Omental fat pad (tissue), 4 donors: Measurements from ENCODE around the gene HIF3A. TPM values are rescaled to one million over a fixed set of nuclear protein-coding genes. Genes with fewer than 3 reads are reported as not detected.

Source experiments
- ATAC-seq: fragments of 150-250 bp; one replicate; pipeline ENCODE4 v1.9.1; 2016; ENCODE audit warnings: mild to moderate bottlenecking, moderate library complexity; ENCODE audit not compliant: low FRiP score
- DNase-seq: peaks from one replicate; pipeline ENCODE4 v3.0.0-alpha.2; 2019; ENCODE audit warnings: low spot score
- CTCF ChIP-seq, 3 donors: fragments of 450-650 bp; IDR thresholded peaks; one replicate each; pipeline ENCODE4 v1.5.1; 2016 to 2017; ENCODE audit warnings: antibody characterized with exemption in 3 of 3, mild to moderate bottlenecking in 3 of 3, moderate library complexity in 2 of 3
- total RNA-seq, 4 donors: library from RNA; depleted of rRNA; stranded (reverse); fragments of >200 nt; gene quantifications; one replicate each; pipeline ENCODE4 v1.1.0, GENCODE V29; 2016

HIF3A gene
- total RNA-seq, 4 donors from 2014 or later, result 10.3 to 201 (median 17.6) TPM

- ATAC-seq, result peak; percentile 13
- TF ChIP-seq CTCF (IDR thresholded peaks at IDR 0.05), result no peak
- DNase-seq, result no peak
These were observed 54.6 kb downstream of the HIF3A start for GRCh38 chr19:46351241-46352041.

DNA sequence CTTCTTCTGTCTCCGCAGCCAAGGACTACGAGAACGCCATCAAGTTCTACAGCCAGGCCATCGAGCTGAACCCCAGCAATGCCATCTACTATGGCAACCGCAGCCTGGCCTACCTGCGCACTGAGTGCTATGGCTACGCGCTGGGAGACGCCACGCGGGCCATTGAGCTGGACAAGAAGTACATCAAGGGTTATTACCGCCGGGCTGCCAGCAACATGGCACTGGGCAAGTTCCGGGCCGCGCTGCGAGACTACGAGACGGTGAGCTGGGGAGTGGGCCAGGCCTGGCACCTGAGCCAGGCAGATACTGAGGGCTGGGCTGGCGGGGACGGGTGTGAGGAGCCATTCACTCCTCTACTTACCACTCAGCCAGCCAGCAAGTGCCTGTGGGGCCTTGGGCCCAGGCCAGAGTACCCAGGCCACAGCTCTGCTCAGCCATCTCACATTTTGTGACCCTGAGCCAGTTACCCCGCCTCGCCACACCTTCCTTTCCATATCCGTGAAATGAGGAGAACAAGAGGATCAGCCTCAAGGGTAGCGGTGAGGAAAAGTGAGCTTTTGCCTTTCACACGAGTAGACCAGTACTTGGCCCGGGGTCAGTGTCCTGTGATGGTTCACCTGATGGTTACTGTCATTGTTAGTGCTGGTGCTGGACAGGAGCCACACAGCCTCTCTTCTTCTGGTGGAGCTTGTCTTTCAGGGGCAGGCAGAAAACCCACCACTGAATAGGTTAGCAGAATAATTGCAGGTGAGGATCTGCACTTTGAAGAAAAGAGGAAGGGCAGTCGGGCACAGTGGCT, 57.1 kb downstream of the HIF3A start:
- DNase-seq (no peak), ATAC-seq (no peak)
- TF ChIP-seq CTCF (IDR thresholded peaks at IDR 0.05), result no peak

GRCh38 chr19:46355234-46356148, 58.6 kb downstream of the HIF3A start:
- DNase-seq (no peak), ATAC-seq (no peak)

DNA sequence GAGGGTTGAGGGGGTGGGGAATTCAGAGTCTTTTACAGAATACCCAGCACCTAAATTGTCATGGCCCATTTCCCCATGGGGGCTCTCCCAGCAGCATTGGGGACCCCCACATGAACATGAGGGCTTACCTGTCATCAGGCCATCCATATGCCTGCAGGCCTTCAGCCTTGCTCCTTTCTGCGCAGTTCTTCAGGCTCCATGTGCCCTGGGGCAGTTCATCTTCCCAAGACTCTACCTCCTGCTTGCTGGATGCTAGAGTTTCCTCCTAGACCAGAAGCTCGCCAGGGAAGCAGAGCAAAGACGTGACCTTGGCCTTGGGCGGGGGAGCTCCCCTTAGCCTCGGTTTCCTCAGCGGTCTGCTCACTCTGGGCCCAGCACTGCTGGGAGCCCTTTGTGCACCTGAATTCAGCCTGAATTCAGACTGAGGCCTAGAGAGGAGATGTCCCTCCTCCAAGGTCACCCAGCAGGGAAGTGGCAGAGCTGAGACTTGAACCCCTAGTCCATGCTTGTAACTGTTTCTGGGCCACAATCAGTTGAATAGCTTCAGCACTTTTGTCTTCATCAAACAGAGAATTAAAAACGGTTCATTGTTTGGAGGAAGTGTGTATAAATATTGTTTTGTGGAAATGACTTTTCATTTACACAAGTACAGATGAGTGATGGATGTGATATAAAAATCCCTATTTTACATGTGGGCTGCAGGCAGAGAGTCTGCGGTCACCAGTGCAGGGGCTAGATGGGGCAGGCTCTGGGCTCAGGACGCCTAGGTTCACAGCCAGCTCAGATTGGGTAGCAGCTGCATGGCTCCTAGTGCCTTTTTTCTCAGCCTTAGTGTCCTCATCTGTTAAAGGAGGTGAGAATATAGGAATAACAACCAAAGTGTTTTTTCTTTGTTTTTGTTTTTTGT, 59.6 kb downstream of the HIF3A start:
- TF ChIP-seq CTCF (IDR thresholded peaks at IDR 0.05), result no peak
- ATAC-seq (no peak), DNase-seq (no peak)

More at GRCh38 chr19:46355234-46356148, 58.6 kb downstream of the HIF3A start:
- TF ChIP-seq CTCF (IDR thresholded peaks at IDR 0.05), result no peak

DNA sequence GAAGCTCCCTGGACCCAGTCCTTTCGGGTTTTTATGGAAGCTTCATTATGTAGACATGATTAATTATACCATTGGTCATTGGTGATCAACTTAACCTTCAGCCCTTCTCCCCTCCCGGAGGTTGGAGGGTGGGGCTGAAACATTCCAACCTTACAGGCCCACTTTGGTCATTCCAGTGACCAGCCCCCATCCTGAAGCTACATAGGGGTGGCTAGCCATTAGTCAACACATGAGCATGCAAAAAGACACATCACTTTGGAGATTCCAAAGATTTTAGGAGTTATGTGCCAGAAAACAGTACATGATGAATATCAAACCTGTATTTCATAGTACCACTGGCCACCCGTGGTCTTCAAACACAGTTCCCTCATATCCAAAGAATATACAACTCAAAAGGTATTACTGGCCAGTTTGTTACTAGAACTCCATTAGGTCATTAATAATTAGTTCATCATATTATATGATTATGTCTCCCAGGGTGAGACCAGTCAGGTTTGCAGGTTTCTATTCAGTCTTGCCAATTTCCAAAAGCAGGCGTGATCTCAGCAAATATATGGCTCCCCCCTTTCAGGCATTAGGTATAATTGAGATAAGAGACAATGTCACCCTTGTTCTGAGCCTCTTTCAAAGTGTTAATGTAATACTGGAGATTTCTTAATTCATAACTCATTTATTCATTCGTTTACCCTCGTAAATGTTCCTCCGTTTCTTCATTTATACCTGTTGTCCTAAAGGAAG, 61.2 kb downstream of the HIF3A start:
- no peak for DNase-seq
- TF ChIP-seq CTCF (IDR thresholded peaks at IDR 0.05), result no peak
- ATAC-seq, result peak; percentile 32
